ENCODE measurements around the gene TRPM6.
"Not testable (repeated sequence)": the region's sequence is repeated elsewhere in the genome, so short reads cannot be mapped to it uniquely, and the experiment has no call there.

The TRPM6 gene

GRCh38 chr9:74859786-74860185 lies 27.9 kb downstream of the TRPM6 start:
- no peak for DNase-seq (ENCODE audit: low read depth in 2 of 2)

DNA sequence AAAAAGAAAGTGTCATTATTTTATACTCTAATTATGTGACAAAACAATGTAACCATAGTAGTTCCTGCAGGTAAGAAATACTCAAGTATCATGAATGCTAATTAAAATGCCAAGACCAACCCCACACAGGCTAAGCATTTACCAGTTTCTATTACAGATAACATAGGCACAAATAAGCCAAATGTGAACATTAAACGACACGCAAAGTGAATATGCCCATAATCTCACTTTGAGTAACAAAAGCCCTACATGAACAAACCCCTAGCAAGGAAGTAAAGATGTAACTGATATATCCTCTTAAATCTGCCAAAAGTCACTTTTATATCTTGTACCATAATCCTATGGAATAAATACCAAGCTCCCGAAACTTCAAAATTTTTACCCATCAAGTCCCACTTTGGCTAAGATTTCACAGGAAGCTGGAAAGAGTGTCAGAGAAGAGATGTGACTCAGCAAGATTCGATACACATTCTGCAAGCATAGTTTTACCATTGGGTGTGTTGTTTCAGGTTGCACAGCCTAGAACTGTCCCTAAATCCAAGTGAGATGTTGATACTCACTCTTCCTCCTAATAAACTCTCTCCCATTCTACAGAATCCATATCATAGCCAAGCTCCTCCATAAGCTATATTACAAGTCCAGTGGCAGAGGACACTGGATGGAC lies 28.8 kb downstream of the TRPM6 start:
- DNase-seq (ENCODE audit: low read depth in 2 of 2): no peak

DNA sequence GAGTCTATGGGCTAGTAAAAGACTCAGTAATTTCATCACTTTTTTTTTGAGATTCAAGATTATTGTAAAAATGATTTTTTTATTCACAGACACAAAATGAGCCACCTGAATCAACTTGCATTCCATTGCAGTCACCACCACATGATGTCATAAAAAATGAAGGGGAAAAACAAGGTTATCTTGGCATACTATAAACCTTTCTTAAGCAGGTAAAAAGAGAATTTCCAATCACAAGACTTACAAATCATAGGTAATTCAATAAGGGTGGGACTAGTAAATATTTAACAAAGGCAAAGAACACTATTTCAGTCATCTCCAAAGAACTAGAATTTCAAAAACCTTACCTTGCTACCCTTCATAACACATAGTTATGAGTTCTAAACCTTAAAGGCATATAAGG lies 30.7 kb downstream of the TRPM6 start:
- DNase-seq (ENCODE audit: low read depth in 2 of 2): no peak

GRCh38 chr9:74855072-74855471 lies 32.6 kb downstream of the TRPM6 start:
- no peak for DNase-seq (ENCODE audit: low read depth in 2 of 2)

GRCh38 chr9:74853024-74853423 lies 34.7 kb downstream of the TRPM6 start:
- DNase-seq (ENCODE audit: low read depth in 2 of 2): not testable (repeated sequence)

DNA sequence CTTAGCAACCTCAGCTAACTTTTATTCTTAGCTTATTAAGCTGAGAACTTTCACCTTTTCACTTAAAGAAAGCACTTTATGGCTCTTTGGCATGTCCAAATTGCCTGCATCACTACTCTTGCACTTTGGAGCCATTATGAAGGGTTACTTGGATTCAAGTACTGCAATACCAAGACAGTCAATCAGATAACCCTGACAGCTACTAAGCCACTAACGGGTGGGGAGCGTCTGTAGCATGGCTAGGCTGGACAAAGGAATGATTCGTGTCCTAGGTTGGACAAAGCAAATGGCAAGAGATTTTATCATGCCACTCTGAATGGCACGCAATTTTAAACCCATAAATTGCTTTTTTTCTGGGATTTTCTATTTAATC lies 39.6 kb downstream of the TRPM6 start:
- no peak for DNase-seq (ENCODE audit: low read depth in 2 of 2)

DNA sequence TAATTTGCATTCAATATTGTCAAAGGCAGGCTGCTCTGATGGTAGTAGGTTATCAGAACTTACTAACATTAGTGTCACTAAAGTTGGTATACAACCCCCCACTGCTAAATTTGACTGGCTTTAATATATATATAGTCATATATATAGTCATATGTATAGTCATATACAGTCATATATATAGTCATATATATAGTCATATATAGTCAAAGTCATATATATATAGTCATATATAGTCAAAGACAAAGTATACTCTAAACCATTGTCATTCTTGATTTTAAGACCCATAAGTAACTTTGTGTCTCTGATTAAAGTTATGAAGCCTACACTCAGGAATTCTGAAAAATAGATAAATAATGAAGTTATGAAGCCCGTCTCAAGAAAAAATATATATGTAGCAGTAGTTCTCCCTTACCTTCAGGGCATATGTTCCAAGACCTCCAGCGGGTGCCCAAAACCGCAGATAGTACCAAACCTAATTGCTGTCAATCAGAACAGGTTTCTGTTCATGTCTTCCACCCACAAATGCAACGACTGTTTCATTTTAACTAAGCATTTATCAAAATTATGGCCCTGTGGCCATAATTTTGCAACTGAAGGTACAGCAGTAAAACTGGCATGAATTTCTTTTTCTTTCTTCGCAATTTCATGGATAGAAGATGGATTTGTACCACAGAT lies 40.1 kb downstream of the TRPM6 start:
- DNase-seq (ENCODE audit: low read depth in 2 of 2): no peak

GRCh38 chr9:74846766-74847165 lies 41.0 kb downstream of the TRPM6 start:
- no peak for DNase-seq (ENCODE audit: low read depth in 2 of 2)

DNA sequence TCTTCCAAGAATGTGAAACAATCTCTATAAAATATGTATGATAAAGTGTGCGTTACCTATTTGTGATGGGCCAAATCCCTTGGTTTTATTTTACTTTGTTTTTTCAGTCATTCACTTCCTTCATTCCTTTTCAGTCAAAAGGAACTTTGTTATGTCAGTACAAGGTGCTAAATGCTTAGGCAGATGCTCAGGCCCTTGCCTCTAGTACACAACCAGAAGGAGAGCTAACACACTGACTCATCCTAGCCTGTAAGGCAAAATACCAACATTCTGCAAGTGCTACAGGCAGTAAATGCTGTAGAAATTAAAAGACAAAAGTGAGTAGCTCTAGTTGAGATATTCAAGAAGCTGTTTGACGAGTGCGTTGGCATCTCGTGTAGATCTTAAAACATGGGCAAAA lies 49.4 kb downstream of the TRPM6 start:
- no peak for DNase-seq (ENCODE audit: low read depth in 2 of 2)

GRCh38 chr9:74824654-74825053 lies 63.1 kb downstream of the TRPM6 start:
- no peak for DNase-seq (ENCODE audit: low read depth in 2 of 2)

DNA sequence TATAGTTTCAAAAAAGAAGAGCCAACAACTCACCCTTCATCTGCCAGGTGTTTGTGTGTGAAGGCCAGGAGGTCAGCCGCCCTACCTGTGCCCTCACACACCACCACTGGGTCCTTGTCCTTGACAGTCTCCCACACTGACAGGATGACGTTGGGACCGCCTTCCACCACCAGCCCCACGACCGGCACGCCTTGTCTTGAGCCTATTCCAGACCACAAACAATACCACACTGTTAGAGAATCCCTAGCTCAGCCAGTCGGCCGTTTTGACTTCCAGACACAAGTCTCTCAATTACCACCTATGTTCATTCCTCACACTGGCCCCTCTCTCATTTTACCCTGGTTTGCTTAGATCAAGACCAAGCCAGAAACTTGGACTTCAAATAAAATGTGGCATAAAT lies 66.1 kb downstream of the TRPM6 start:
- DNase-seq (ENCODE audit: low read depth in 2 of 2): no peak

DNA sequence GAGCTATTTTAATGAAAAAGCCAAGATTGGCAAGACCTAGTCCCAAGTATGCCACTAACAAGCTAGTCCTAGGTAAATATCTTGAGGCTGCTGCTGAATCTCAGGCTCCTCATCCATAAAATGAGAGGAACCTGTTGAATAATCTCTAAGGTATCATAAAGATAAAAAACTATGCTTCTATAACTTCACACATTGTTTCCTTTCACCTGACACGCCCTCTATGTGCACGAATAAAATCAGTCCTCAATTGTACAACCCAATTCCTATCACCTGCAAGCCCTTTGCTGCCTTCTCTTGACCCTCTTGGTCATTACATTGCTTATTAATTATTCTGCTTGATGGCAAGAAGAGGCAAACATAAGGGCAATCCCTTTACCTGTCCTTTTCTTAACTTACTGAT lies 69.9 kb downstream of the TRPM6 start:
- DNase-seq (ENCODE audit: low read depth in 2 of 2): no peak

- no peak for DNase-seq (ENCODE audit: low read depth in 2 of 2)
Observed at GRCh38 chr9:74817281-74817810, 70.4 kb downstream of the TRPM6 start.

GRCh38 chr9:74810200-74810599 lies 77.5 kb downstream of the TRPM6 start:
- no peak for DNase-seq (ENCODE audit: low read depth in 2 of 2)

- no peak for DNase-seq (ENCODE audit: low read depth in 2 of 2)
Observed at GRCh38 chr9:74804018-74804385, 83.7 kb downstream of the TRPM6 start.

DNA sequence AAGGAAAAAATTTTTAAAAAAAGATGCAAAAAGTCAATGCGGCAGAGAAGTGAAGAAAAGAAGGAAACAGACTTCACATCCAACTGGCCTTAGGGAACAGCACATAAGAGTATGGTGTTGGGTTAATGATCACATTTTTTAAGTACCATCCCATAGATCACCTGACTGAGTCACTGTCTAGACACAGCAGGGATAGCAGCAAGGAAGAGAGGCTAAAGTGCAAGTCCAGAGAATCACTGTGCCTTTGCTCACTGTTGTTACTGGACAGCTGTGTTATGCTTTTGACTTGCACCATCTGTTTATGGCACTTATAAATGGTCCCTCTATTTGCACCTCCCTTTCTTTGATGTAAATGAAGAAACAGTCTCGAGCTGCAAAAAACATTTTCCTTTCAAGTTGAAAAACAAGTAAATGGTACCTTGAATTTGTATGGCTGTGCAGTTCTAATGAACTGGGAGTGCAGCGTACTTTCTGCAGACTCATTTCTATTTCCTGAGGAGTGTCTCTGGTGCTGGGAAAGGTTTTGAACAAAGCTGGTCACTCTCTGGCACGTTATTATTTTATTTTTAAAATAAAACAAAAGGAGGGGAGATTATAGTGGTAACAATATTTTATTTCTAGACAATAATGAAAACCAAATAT lies 84.2 kb downstream of the TRPM6 start:
- DNase-seq (ENCODE audit: low read depth in 2 of 2): no peak

DNA sequence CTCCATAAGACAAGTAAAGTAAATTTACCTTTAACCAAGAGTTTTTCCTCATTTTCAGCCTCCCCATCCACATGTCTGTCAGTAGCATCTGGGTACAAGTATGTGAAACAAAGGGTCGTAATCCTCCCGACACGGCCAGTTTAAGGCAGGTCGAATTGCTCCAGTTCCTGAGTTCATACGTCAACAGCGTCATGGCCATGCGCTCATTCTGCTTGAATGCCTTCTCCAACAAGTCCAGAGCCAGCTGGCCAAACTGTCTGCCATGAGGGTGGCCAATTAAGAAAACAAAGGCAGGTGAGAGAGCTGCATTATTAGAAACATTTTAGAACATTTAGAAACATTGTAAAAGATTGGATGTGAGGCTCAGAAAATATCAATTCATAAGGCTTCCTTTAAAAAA lies 87.5 kb downstream of the TRPM6 start:
- no peak for DNase-seq (ENCODE audit: low read depth in 2 of 2)

DNA sequence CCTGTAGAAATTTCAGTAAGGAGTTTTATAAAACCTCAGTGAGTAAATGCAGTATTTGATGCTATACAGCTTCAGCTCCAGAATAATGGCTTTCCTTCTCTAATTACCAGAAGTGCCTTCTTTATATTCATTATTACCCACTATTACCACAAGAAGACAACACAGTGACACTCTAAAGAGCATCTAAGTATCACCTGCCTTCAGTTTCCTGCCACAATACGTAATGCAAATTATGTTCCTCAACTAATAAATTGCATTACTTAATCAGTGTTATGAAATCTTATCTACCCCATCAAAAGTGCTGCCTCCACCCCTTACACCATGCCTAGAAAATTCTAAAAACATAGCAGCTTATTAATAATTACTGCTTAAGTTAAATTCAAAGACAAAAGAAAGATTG lies 91.9 kb downstream of the TRPM6 start:
- DNase-seq (ENCODE audit: low read depth in 2 of 2): no peak

DNA sequence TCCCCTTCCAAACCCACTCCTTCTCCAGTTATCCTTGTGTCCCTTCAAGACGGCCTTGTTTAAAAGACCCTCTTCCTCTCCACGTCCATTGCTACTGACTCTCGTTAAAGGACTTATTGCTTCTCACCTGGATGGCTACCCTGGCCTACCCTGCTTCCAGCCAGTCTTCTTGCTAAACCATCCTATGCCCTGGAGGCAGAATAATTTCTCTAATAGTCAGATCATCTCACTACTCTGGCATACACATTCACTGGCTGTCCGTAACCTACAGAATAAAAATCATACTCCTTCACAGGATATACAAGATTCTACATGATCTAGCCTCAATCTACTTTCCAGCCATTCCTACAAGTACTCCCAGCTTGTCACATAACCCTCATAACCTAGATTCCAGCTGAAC lies 92.6 kb downstream of the TRPM6 start:
- DNase-seq (ENCODE audit: low read depth in 2 of 2): no peak

- no peak for DNase-seq (ENCODE audit: low read depth in 2 of 2)
Observed at GRCh38 chr9:74784506-74784905, 103.2 kb downstream of the TRPM6 start.

DNA sequence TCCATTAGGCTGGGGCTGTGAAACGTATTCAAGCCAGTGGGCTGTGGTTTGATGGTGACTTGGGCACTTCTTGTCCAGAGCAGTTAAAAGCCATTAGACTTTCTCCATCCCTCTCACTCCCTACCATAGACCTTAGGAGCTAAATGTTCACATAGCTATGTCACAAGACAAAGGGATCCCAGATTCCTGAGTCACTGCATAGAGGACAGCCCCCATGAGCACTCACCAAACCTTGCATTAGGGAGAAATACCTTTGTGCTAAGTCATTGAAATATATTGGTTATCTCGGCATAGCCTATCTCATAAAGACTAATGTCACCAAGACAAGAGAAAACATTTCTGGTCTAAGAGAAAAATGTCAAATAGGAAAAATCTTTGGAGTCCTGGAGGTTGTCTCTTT lies 104.3 kb downstream of the TRPM6 start:
- DNase-seq (ENCODE audit: low read depth in 2 of 2): no peak

DNA sequence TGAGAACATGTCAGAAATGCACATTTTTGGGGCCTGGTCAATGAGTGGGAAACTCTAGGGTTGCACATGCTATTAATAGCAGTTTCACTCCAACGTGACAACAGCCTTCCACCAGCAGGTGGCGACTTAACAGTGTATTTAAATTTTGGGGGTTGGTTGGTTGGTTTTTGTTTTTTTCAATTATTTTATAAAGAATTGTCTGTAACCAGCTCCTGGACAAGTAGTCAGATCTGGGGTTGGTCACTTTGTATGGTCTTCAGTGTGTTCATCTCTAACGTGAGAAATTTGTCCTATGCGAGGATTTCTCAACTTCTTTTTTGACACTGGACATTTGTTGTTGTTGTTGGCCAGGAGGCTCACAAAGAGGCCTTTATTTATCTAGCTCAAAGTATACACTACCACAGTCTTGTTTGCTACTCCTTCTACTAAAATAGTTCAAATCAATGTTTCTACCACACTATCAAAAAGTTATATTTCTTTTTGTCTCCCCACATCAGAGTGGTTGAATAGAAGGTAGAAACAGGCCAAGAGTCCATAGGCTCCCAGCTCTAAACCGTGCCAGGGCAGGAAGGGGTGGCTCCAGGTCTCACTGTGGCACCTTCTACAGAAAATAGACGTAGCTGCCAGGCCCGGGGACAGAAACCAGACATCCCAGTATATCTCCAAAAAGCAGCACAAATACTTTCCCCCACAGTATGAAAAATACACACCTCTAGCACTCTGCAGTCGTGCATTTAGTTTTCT lies 110.4 kb downstream of the TRPM6 start:
- peak; percentile 33 to 59 for DNase-seq (ENCODE audit: low read depth in 2 of 2)

All from stimulated activated CD4-positive, alpha-beta T cell treated with anti-CD3 and anti-CD28 coated beads, Interleukin-12 subunit alpha, Interleukin-12 subunit beta, amount 100 ng/mL, for 24 hours (primary cell).